CD4-positive, alpha-beta T cell treated with Interleukin-10 for 1 hour (primary cell): Measurements from ENCODE around the gene DNM3.
"Not testable (repeated sequence)": the region's sequence is repeated elsewhere in the genome, so short reads cannot be mapped to it uniquely, and the experiment has no call there.

Experiments used
- DNase-seq: peaks from one replicate; pipeline ENCODE4 v3.0.0-alpha.2; 2020

Gene DNM3

DNA sequence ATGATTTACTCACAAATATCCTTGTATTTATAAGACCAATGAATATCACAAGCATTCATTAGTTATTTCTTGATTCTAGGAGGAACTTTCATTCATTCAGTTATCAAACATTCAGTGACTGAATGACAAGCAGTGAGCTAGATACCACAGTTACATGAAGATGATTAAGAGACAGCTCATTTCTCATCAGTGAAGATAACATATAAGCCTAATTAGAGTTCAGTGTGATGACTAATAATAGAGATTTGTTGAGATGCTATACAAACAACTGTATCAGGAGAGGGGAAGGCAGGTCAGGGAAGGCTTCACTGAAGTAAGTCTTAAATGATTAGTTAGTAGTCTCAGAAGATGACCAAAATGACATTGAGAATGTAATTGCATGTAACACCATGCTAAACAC lies 564.6 kb downstream of the DNM3 start:
- no peak for DNase-seq

DNA sequence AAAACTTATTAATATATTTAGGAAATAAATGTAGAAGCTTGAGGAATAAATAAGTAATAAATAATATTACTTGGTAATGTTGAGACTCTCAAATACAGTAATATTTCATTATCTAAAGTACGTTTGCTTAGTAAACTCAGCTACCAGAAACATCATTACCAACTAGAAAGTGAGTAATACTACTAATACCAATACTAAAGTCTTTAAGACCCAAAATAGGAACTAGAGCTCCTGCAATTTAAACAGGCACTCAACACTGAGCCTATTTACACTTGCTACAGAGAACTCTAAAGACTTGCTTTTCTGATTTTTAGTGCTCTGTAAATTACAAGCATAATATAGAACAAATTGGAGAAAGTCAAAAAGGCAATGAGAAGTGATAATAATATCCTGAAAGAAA lies 565.7 kb downstream of the DNM3 start:
- no peak for DNase-seq

DNA sequence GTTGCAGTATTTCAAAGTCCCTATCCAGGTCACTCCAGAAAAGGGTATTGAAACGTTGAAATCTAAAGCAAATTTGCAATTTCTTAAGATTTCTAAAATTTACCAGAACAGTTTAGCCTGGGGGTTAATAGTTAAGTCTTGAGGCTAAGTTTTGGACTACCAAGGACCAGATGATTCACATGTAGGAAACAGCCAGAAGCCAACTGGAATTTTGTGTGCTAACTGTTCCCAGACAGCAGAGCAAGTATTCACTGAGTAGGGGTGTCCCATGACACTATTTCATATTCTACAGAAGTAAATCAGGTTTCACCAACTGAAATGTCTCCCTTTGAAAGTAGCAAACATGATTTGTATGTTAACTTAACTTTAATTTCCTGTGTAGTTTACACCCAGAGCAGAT lies 567.7 kb downstream of the DNM3 start:
- DNase-seq = no peak

DNA sequence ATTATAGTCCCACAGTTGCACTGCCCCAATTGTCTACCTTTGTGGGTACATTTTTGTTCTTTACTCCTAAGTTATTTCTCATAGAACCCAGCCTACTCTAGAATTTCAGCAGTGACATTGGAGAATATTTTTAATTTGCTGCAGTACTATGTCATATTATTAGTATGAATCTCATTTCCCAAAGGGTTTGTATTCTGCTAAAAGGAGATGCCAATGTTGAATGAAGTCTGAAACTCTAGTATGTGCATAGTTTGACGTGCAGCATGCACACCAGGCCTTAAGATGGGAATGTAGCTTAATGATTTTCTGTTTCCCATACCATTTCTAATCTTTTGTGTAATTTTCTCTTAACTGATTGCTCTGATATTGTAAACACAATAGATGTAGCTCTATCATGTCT lies 568.7 kb downstream of the DNM3 start:
- DNase-seq = no peak

DNA sequence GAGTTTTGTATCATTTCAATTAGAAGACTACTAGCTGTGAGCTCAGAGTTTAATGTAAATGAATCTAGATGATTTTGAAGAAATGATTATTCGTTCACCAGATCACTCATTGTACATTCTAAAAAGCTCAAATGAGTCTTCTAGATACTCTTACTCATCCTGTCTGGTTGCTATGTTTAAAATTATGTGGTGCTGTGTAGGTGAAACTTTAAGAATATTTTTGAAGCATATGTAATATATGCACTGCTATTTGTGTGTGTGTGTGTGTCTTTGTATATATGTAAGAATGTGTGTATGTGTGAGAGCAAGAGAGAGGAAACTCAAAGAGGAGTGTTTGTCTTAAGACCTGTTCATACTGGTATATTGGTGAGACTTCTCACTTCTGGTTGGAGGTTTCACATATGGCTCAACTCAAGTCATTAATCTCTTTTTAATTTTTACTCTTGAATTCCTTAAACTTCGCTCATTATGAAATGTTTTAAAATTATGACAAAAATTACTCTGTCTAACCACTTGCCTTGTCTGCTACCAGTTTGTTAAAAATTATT lies 570.6 kb downstream of the DNM3 start:
- DNase-seq = no peak

DNA sequence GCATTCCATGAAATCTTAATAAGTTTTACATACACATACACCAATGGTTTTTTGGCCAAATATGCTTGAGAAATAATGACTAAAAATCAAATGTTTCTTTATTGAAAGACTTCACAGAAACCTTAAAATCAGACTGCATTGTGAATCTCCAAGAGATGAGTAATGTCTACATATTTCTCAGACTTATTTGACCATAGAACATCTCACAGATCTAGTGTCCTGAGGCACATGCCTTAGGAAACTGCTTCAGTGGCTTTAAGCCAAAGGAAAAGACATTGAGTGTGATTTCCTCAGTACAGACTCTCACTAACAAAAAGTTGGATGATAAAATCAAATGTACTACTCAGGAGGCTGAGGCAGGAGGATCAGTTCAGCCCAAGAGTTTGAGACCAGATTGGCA lies 573.0 kb downstream of the DNM3 start:
- DNase-seq = no peak

DNA sequence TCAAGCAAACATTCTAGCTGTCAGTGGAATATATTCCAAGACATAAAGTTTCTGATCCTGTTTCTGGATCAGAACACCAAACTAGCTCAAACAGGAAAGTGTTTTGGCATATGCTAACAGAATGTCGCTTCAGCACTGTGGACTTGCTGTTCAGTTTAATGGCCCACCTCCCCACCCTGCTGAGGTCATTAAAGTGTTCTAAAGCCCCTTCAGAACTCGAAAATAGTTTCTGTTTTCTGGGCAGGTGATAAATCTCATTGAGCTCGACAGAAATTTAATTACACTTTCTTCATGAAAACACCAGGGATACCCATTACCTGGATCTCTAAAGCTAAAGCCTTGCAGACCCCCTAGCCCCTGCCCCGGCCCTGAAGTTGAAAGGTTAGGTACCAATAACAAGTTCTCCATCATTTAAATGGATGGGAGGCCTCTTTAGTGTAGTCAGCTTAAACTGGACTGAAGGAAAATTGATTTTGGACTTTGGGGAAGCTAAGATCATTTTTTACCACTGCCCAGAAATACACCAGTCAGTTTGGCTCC lies 575.3 kb downstream of the DNM3 start:
- no peak for DNase-seq

DNA sequence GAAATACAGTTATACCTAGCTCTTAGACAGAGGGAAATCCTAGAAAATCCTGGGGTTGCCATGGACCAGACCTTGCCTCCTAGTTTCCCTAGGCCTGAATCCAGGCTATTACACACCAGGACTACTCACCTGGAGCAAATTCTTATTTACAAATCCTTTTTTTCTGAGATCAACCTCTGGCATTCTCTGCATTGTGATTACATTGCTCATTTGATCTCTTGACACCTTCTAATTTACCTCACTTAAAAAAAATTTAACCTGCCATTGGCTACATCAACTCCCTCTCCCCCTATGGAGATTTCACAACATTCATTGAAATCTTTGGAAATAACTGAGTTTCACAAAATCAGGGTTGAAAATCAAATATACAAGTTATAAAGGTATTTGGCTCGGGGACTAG lies 576.3 kb downstream of the DNM3 start:
- DNase-seq = no peak

DNA sequence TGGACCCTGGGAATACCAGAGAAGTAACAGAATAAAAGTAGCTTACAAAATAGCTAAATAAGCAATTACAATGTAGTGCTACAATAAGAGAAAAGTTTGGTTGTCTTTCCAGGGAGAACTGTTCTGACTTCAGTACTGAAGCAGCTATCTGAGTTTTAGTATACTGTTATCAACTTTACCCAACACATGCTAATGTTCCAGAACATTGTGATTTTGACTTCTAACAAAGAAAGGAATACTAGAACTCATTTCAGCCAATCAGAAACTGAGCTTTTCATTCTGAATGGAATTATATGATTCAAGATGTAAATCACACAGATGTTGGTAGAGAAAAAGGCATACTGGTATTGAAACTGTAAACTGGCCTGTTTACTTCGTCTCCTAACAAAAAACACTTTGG lies 579.1 kb downstream of the DNM3 start, which contains the start of gene C1orf105:
C1orf105 (plus strand) TSS at position 301 of the 400 bp plus-strand sequence. CDS start 201 bp downstream, outside the sequence.
- no peak for DNase-seq

DNA sequence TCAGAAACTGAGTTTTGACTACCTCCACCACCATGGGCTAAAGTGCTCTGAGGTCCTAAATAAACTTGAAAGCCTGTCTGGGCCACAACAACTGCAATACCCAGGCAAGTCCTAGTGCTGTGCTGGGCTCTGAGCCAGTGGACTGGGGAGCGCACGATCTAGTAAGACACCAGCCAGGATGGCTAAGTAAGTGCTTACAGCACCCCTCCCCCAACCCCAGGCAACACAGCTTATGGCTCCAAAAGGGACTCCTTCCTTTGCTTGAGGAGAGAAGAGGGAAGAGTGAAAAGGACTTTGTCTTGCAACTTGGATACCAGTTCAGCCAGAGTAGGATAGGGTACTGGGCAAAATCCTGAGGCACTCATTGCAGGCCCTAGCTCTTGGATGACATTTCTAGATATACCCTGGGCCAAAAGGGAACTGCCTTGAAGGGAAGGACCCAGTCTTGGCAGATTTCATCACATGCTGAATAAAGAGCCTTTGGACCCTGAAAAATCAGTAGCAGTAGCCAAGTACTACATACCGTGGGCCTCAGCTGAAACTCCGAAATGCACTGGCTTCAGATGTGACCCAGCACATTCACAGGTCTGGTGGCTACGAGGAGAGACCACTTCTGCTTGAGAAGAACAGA lies 580.8 kb downstream of the DNM3 start:
- DNase-seq = no peak

DNA sequence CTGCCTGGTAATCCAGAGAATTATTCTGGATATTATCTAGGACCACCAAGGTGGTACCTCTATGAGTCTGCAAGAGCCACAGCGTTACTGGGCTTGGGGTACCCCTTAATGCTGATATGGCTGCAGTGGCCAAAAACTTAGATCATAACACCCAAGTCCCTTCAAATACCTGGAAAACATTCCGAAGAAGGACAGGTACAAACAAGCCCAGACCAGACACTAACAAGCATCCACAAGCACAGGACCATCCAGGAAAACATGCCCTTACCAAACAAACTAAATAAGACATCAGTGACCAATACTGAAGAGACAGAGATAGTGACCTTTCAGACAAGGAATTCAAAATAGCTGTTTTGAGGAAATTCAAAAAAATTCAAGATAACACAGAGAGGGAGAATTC lies 582.0 kb downstream of the DNM3 start:
- DNase-seq = no peak

DNA sequence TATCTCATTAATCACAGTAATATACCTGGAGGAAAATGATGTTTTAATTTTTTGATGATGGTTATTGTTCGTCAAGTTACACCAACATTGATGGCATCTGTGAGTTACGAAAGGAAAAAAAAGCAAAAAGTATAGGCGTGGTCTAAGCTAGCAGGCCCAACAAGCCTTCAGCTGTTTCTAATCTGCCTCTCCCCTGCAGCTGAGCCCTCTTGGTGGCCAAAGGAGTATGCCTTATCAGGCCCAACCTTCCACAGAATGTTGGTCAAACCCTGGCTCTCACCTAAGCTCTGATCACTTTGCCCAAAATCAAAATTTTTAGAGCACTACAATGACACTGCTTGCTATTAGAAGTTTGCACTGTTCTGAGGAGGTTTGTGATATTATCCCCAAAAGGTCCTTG lies 584.0 kb downstream of the DNM3 start:
- no peak for DNase-seq

DNA sequence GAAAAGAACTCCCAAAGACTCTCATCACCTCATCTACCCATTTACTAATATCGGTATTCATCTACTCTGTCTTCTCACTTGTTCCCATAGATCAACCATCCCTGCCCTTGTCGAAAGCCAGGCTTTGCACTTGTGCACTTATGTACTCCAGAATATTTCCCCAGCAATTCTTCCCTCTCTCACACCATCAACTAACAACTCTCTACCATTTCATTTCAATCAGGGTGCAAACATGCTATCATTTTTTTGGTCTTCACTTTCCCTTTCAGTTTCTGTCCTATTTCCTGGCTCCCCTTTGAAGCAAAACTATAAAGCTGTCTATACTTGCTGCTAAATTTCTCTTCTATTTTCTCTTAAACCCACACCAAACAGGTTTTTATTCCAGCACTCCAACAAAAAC lies 585.9 kb downstream of the DNM3 start:
- peak; percentile 32 for DNase-seq

DNA sequence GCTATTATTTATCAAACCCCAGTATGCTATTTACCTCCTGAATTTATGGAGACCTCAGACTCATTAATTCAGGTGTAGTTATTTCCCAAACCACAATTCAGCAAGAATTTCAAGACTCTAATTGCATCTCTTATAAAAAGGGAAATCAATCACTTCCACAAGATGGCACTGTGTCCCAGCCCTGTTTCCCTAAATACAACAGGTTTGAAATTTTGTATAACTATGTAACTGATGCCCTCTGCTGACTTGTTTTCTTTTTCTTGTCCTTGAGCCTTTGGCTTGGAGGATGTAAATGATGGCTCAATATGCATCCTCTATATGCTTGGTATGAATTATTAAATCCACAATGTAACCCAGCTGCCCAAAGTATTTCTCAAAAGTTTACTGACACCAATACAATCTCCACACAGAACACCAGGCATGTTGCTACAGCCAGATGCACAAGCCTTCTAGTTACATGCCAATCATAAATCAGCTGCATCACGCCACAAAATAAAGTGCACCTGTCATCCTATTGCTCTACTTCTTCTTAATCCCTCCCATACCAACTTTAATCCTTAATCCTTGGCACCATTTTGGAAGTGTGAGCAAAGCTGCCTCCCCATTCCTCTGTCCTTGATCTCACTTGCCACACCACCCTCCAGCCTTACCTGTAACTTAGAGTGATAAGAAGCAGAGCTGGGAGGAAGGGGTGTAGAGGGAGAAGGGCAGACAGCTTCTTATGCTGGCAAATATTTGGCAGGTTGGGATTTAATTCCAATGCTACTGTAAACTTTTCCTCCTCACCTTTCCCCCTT lies 588.2 kb downstream of the DNM3 start:
- peak; percentile 71 for DNase-seq

DNA sequence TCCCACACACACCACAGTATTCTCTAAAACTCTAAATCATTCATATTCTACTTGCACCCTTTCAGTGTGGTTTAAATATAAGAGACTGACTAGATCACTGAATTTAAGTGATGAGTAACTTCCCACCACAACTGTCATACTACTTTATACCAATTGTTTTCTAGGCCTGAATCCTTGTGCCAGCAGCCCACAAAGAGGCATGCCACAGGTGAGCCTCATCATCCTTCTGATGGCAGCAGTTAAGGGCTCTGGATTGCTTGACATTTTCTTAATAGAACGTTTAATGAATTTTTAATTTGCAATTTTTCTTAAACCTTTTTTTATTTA lies 588.8 kb downstream of the DNM3 start:
- DNase-seq = no peak

DNA sequence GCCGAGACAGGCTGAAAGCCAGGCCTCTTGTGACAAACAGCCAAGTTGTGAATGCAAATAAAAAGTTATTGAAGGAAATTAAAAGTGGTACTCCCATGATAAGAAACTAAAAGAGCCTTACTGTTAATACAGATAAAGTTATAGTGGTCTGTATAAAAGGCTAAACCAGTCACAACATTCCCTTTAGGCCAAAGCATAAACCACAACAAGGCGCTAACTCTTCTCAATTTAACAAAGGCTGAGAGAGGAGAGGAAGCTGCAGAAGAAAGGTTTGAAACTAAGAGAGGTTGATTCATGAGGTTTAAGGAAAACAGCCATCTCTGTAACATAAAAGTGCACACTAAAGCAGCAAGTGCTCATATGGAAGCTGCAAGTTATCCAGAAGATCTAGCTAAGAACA lies 589.9 kb downstream of the DNM3 start:
- DNase-seq = no peak

DNA sequence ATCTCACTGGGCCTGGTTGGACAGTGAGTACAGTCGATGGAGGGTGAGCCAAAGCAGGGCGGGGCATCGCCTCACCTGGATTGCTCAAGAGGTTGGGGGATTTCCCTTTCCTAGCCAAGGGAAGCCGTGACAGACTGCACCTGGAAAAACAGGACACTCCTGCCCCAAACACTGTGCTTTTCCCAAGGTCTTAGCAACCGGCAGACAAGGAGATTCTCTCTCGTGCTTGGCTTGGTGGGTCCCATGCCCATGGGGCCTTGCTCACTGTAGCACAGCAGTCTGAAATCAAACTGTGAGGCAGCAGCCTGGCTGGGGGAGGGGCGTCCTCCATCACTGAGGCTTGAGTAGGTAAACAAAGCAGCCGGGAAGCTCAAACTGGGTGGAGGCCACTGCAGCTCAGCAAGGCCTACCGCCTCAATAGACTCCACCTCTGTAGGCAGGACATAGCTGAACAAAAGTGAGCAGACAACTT lies 590.5 kb downstream of the DNM3 start:
- peak; percentile 20 for DNase-seq

DNA sequence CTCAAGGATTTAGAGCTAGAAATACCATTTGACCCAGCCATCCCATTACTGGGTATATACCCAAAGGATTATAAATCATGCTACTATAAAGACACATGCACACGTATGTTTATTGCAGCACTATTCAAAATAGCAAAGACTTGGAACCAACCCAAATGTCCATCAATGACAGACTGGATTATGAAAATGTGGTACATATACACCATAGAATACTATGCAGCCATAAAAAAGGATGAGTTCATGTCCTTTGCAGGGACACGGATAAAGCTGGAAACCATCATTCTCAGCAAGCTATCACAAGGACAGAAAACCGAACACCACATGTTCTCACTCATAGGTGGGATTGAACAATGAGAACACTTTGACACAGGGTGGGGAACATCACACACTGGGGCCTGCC lies 595.9 kb downstream of the DNM3 start:
- not testable (repeated sequence) for DNase-seq

DNA sequence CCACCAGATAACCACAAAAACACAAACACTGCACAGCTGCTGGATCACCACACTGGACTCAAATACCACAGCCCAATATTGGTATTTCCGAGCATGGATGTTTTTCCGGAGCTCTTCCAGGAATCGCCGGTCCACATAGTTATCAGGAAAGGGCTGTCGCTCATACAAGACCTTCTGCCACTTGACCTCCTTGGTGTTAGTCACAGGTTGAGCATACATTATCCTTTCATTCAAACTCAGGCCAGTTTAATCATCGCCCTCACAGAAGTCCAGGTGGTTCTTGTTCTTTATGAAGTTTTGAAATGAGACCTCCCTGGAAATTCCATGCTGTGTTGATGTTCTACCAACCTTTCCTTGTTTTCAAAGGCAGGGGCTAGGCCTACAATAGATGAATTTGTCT lies 601.1 kb downstream of the DNM3 start:
- no peak for DNase-seq

DNA sequence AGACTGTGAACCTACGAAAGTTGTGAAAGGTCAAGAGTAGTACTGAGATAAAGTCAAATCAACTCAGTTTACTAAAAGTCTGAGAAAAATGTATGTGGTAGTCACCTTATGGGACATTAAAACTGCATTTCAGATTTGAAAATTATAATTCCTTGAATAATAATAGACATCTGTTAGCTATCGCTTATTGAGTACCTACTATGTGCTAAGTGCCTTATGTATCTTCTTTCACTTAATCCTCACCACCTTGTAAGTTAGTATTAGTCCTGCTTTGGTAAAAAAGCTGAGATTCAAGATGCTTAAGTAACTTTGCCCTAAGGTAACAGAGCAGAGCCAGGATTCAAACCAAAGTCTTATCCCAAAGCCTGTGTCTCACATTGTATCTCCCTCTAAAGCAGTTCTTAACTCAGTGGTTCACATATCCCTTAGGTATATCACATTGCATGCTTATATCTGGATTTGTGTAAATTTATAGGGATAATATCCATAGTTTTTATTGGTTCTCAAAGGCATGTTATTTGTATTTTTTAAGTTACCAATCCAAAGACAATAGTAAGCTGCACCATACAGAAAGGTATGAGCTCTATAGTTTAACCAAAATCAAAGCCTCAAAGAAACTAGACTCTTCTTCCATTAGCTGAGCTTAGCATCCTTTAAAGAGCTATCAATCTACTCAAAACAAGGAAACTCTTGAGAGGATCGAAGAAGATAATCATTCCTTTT lies 601.7 kb downstream of the DNM3 start:
- DNase-seq = no peak

DNA sequence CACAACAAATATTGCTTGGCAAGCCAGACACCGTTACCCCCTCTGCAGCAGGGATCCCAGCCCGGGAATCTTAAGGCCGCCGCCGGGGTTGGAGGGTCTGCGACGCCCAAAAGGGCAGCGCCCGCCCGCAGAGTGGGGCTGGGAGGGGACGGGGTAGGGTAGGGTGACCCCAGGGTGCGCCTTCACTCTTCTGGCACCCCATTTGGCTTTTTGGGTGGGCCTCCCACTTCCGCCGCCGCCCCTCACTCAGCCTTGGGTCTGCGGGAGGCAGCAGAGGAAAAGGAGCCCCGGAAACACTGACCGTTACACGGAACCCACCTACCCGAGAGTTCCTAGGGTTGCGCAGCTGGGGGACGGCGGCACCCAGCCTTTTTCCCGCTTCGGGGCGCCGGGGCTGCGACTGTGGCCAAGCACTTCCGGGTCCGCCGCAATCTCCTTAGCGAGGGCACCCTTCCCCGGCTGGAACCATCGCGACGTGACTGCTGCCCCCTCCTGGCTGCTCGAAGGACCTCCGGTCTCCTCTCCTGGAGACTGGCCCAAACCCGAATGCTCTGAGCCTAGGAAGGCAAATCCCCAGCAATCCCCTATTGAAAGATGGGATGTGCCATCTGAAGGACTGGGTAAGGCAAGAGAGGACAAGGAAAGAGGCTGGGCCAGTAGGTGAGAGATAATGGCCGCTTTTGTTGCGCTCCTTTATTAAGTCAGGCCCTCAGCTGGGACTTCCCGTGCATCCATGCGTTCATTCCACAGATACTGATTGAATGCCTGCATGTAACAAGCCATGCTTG lies 602.6 kb downstream of the DNM3 start, which contains the start of gene PIGC:
PIGC (minus strand) TSS at position 404 of the 788 bp plus-strand sequence. CDS start 1,447 bp downstream, outside the sequence.
- peak; percentile 90 for DNase-seq

DNA sequence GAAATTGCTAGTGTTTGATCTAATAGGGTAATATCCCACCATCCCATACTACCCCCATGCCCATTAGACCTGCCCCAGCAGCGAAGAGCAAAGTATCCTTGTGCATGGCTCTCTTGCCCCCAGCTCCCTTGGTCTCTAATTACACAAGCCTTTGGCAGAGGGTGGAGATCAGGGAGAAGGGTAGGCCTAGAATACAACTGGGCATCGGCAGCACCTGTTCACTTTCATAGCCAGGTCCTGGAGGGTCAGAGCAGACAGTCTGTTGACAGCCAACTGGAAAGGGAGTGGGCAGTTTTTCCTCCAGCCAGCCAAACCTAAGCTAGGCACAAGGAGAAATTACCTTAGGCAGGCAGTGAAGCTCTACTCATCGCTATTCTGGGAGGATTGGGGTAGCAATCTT lies 605.2 kb downstream of the DNM3 start:
- DNase-seq = no peak
